Esophagus mucosa (tissue), 1 donor: Measurements from ENCODE around the gene CTAGE9. TPM values are rescaled to one million over a fixed set of nuclear protein-coding genes. Genes with fewer than 3 reads are reported as not detected.

Experiments
- ATAC-seq: fragments of 200-7000 bp; cut with Tn5 transposase; one replicate; pipeline ENCODE4 v1.9.1; 2020
- total RNA-seq: library from RNA; stranded (reverse); gene quantifications from one replicate; pipeline ENCODE4 v1.2.4, GENCODE V29; 2023
- donor health status: DM: yes; HTN: yes; CAD: no.

CTAGE9 gene
- total RNA-seq, 1 donor from 2014 or later = not detected

- ATAC-seq = no peak
Observed at GRCh38 chr6:131663578-131664165, 47.1 kb downstream of the CTAGE9 start.

GRCh38 chr6:131660195-131660594 is 50.6 kb downstream of the CTAGE9 start:
- ATAC-seq = peak; percentile 93

Other genes with a start within 250 kb of the CTAGE9 start
- gene ARG1, start 137.8 kb downstream of the CTAGE9 start, total RNA-seq = not detected
- 12.2 TPM for gene MED23, start 82.8 kb downstream of the CTAGE9 start, total RNA-seq
- gene ENPP3, start 73.7 kb downstream of the CTAGE9 start, total RNA-seq = 0.24 TPM
- not detected for gene OR2A4, start 9.6 kb downstream of the CTAGE9 start, total RNA-seq
- 0.36 TPM for gene ENPP1, start 97.0 kb upstream of the CTAGE9 start, total RNA-seq
- gene CCN2, start 240.4 kb upstream of the CTAGE9 start, total RNA-seq = 1.8 TPM